ENCODE results near the gene PRND. TPM values are rescaled to one million over a fixed set of nuclear protein-coding genes. Genes with fewer than 3 reads are reported as not detected.
A peak's percentile ranks its signal among the peaks of the same experiment; 100 is the strongest.

Gene PRND
- polyA plus RNA-seq, 3 donors, result not detected

DNA sequence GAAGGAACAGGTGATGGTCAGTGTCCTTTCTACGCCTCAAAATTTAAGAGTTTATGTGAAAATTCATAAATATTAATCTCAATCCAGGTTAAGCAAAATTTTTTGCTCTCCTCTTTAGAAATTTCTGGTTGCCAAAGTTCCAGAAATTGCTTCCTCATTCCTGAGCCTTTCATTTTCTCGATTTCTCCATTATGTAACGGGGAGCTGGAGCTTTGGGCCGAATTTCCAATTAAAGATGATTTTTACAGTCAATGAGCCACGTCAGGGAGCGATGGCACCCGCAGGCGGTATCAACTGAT, 35.8 kb upstream of the PRND start:
- Histone ChIP-seq H3K27me3 (ENCODE audit: control insufficient read depth in 2 of 2, insufficient read depth in 2 of 2, low read length in 2 of 2) (no peaks in the 10 kb centered on the region), H4K20me1 (ENCODE audit: insufficient read depth, low read length) (peaks cover 36% of the 10 kb centered on the region), H3K36me3 (replicated peaks in 1 of 2; ENCODE audit: control insufficient read depth in 1 of 2, insufficient read depth in 2 of 2, low read length in 2 of 2) (peaks cover 0 to 8% of the 10 kb centered on the region in 2 donors), H3K9ac (ENCODE audit: insufficient read depth, low read length, poor library complexity, severe bottlenecking) (peak overlapping the region; percentile 98), H3K4me2 (replicated peaks; ENCODE audit: extremely low read depth, low read length, poor library complexity, severe bottlenecking) (peak overlapping the region; percentile 73), H3K79me2 (ENCODE audit: insufficient read depth, low read length) (peaks cover 46% of the 10 kb centered on the region), H3K4me3 (replicated peaks in 1 of 3; ENCODE audit: low read depth in 2 of 3, low read length in 3 of 3) (peak overlapping the region; percentile 49 to 89 (median 80)), H3K4me1 (ENCODE audit: control insufficient read depth in 1 of 2, insufficient read depth in 2 of 2, low read length in 2 of 2) (peaks cover 22 to 52% of the 10 kb centered on the region in 2 donors), H3K9me3 (replicated peaks in 1 of 2; ENCODE audit: control insufficient read depth in 1 of 2, insufficient read depth in 1 of 2, low read length in 2 of 2) (no peaks in the 10 kb centered on the region), H3K27ac (ENCODE audit: low read depth in 1 of 2, low read length in 2 of 2) (peak overlapping the region; percentile 68 to 93), H2AFZ (ENCODE audit: insufficient read depth, low read depth, low read length, poor library complexity, severe bottlenecking) (peak overlapping the region; percentile 70)
- TF ChIP-seq CTCF (IDR thresholded peaks at IDR 0.05), result no peak
- no peak for DNase-seq
- peak overlapping the region; percentile 85 to 96 (median 93) for H3K27ac Mint-ChIP-seq
- intact Hi-C loops (cut with micrococcal nuclease), result no loop called here
- H3K36me3 Mint-ChIP-seq, result peaks cover 6 to 9% of the 10 kb centered on the region in 2 donors
- peaks cover 0 to 4% (median 0%) of the 10 kb centered on the region in 7 donors for H3K9me3 Mint-ChIP-seq
- peaks cover 1 to 5% (median 4%) of the 10 kb centered on the region in 3 donors for H3K27me3 Mint-ChIP-seq (ENCODE audit: low read depth in 3 of 3)
- peak overlapping the region; percentile 79 to 90 for H3K4me3 Mint-ChIP-seq
- H3K4me1 Mint-ChIP-seq, result peaks cover 50% of the 10 kb centered on the region
- 0% methylated on average over 7 of the region's 8 CpGs for whole genome bisulfite sequencing (ENCODE audit: insufficient coverage)

DNA sequence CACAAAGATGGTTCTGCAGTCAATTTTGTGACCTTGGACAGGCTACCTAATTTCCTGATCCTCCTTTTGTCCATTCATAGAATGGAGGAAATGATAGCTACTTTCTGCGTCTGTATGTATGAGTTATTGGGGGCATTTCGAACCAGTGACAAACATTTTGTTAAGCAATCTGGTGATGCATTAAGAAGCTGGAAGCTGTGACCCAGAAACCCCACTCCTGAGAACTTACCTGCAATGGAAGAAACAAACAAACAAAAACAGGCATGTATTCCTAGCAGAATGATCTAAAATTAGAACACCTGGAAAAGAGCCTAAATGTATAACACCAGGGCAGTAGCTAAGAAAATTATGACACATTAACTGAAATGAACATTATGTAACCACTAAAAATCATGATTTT, 33.4 kb upstream of the PRND start:
- H3K4me1 ChIP-seq (ENCODE audit: control insufficient read depth in 1 of 2, insufficient read depth in 2 of 2, low read length in 2 of 2), result peaks cover 22 to 40% of the 10 kb centered on the region in 2 donors
- H3K4me2 ChIP-seq (replicated peaks; ENCODE audit: extremely low read depth, low read length, poor library complexity, severe bottlenecking), result no peak overlapping the region

More for the DNA sequence above, 33.4 kb upstream of the PRND start:
- H4K20me1 ChIP-seq (ENCODE audit: insufficient read depth, low read length), result peaks cover 60% of the 10 kb centered on the region
- H3K27ac Mint-ChIP-seq, result peak overlapping the region in 1 of 7 donors; percentile 54
- H3K27ac ChIP-seq (ENCODE audit: low read depth in 1 of 2, low read length in 2 of 2), result no peak overlapping the region
- peak in 1 of 3 donors; percentile 54 for DNase-seq
- peaks cover 0 to 21% of the 10 kb centered on the region in 2 donors for H3K36me3 ChIP-seq (replicated peaks in 1 of 2; ENCODE audit: control insufficient read depth in 1 of 2, insufficient read depth in 2 of 2, low read length in 2 of 2)
- H3K79me2 ChIP-seq (ENCODE audit: insufficient read depth, low read length), result peaks cover 70% of the 10 kb centered on the region
- H2AFZ ChIP-seq (ENCODE audit: insufficient read depth, low read depth, low read length, poor library complexity, severe bottlenecking), result no peak overlapping the region
- H3K9me3 Mint-ChIP-seq, result peaks cover 0 to 2% (median 0%) of the 10 kb centered on the region in 7 donors
- peaks cover 16 to 24% of the 10 kb centered on the region in 2 donors for H3K36me3 Mint-ChIP-seq
- intact Hi-C loops (cut with micrococcal nuclease), result loop anchor here in 1 of 2 donors (2.0 kb wide), 1 partner anchor 32 kb away; the partner anchor contains the start of gene PRND
- peaks cover 50% of the 10 kb centered on the region for H3K4me1 Mint-ChIP-seq
- no peaks in the 10 kb centered on the region for H3K9me3 ChIP-seq (replicated peaks in 1 of 2; ENCODE audit: control insufficient read depth in 1 of 2, insufficient read depth in 1 of 2, low read length in 2 of 2)
- H3K4me3 Mint-ChIP-seq, result no peak overlapping the region
- H3K4me3 ChIP-seq (replicated peaks in 1 of 3; ENCODE audit: low read depth in 2 of 3, low read length in 3 of 3), result no peak overlapping the region
- TF ChIP-seq CTCF (IDR thresholded peaks at IDR 0.05), result no peak
- H3K9ac ChIP-seq (ENCODE audit: insufficient read depth, low read length, poor library complexity, severe bottlenecking), result no peak overlapping the region
- peaks cover 0 to 2% (median 0%) of the 10 kb centered on the region in 3 donors for H3K27me3 Mint-ChIP-seq (ENCODE audit: low read depth in 3 of 3)
- no CpG with 5 or more reads among the region's 2 CpGs for WGBS (ENCODE audit: insufficient coverage)
- H3K27me3 ChIP-seq (ENCODE audit: control insufficient read depth in 2 of 2, insufficient read depth in 2 of 2, low read length in 2 of 2), result no peaks in the 10 kb centered on the region

All from CD14-positive monocyte (primary cell).